ENCODE data around the gene MERTK.
"Not testable (repeated sequence)": the region's sequence is repeated elsewhere in the genome, so short reads cannot be mapped to it uniquely, and the experiment has no call there.

Gene MERTK
- total RNA-seq: 0 to 0.88 reads per million in 2 donors

DNA sequence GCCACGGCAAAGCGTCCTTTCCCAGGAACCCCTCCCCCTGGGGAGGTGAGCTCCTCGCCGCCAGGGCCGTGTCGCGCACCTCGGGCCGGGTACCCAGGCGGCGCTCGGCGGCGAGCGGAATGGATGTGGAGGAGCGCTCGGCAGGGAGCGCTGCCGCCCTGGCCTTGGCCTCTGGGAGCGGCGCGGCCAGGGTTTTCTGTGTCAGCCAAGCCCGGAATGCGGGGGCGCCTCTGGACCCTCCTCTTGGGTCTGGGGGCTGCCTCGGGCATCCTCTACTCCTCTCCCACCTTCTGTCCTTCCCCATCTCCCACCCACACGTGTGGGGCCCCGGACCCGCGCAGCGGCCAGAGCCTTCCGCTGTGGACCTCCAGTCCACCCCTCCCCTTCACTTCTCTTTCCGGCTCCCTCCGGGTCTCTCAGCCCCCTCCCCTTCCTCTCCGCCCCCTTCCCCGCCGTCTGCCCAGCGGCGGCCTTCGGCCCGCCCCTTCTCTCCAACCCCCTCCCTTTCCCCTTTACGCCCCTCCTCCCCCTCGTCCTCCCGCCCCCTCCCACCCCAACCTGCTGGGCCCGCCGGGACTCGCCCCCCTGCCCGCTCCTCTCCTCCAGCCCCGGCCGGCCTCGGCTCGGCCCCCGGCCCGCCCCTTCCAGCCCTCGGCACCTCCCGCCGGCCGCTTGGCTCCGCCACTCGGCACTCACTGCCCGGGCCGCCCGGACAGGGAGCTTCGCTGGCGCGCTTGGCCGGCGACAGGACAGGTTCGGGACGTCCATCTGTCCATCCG lies at the start of gene MERTK:
MERTK (plus strand) TSS at position 684 of the 779 bp plus-strand sequence. CDS start 129 bp downstream, outside the sequence.
- peak; percentile 18 to 68 (median 28) for DNase-seq

GRCh38 chr2:111850646-111851045 lies 47.8 kb upstream of the MERTK start:
- peak in 2 of 5 experiments; percentile 1 to 11 for DNase-seq

DNA sequence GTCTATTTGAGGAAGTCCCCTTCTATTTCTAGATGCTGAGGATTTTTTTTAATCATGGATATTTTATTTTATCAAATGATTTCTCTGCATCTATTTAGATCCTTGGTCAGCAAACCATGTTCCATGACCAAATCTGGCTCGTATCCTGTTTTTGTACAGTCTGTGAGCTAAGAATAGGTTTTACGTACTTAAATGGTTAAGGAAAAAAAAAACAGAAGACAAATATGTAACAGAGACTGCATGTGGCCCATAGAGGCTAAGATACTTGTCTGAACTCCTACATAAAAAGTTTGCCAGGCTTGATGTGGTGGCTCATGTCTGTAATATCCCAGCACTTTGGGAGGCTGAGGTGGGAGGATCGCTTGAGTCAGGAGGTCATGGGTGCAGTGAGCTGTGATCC lies 45.9 kb upstream of the MERTK start:
- not testable (repeated sequence) for DNase-seq

DNA sequence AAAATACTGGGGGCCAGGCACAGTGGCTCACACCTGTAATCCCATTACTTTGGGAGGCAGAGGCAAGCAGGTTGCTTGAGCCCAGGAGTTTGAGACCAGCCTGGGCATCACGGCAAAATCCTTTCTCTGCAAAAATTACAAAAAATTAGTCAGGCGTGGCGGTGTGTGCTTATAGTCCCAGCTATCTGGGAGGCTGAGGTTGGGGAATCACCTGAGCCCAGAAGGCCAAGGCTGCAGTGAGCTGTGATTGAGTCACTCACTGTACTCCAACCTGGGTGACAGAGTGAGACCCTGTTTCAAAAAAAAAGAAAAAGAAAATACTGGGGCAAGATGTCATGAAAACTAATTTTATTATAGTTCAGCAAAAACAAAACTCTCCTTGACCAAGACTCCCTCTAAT lies 38.4 kb upstream of the MERTK start:
- not testable (repeated sequence) for DNase-seq

- DNase-seq: not testable (repeated sequence)
Observed at GRCh38 chr2:111865124-111865523, 33.3 kb upstream of the MERTK start.

DNA sequence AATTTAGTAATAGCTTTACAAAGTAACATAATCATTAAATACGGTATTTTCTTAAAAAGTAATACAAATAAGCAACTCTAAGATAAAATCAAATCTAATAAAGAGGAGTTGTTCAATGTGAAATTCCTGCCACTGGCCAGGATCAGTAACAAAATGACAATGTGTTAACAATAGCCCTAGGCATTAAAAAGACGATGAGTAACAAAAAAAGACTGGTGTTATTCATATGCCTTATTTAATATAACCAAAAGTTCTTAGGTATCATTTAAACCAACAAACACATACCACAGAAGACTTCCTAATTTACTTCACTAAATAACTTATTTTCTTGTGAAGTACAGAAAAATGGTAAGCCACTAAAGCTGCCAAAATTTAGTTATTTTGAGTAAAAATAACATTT lies 25.6 kb upstream of the MERTK start:
- DNase-seq: not testable (repeated sequence)

GRCh38 chr2:111883661-111884591 lies 14.5 kb upstream of the MERTK start, which contains the start of gene ANAPC1:
Gene ANAPC1 (minus strand): TSS chr2:111884193. CDS start chr2:111880825, 3,368 bp downstream.
- DNase-seq: peak; percentile 73 to 88 (median 78)

DNA sequence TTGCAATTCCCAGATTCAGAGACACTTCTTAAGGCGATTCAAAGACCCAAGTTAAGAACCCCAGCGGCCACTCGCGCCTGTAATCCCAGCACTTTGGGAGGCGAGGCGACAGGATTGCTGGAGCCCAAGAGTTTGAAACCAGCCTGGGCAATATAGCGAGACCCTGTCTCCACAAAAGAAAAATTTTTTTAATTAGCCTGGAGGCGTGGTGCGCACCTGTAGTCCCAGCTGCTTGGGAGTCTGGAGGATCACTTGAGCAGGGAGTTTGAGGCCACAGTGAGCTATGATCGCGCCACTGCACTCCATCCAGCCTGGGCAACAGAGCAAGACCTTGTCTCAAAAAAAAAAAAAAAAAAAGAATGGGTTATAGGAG lies 13.8 kb upstream of the MERTK start:
- peak in 1 of 5 experiments; percentile 13 for DNase-seq

- no peak for DNase-seq
Observed at GRCh38 chr2:111896024-111896423, 2.4 kb upstream of the MERTK start.

DNA sequence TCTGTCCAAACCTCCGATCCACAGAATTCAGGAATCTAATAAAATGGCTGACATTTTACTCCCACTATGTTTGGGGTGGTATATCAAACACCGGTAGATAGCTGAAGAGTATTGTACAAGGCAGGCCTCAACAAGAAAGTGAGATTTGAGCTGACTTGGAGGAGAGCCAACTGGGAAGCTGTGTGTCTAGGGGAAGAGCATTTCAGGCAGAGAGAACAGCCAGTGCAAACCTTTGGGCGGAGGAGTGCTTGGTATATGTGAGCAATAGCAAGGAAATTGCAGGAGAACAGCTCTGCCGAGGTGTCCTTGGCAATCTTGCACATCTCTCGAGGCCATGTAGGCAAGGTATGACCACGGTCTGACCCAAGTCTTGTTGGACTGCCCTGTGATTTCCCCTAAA lies 1.8 kb upstream of the MERTK start:
- DNase-seq: no peak

- DNase-seq: no peak
Observed at GRCh38 chr2:111897630-111897923, 830 bp upstream of the MERTK start.

DNA sequence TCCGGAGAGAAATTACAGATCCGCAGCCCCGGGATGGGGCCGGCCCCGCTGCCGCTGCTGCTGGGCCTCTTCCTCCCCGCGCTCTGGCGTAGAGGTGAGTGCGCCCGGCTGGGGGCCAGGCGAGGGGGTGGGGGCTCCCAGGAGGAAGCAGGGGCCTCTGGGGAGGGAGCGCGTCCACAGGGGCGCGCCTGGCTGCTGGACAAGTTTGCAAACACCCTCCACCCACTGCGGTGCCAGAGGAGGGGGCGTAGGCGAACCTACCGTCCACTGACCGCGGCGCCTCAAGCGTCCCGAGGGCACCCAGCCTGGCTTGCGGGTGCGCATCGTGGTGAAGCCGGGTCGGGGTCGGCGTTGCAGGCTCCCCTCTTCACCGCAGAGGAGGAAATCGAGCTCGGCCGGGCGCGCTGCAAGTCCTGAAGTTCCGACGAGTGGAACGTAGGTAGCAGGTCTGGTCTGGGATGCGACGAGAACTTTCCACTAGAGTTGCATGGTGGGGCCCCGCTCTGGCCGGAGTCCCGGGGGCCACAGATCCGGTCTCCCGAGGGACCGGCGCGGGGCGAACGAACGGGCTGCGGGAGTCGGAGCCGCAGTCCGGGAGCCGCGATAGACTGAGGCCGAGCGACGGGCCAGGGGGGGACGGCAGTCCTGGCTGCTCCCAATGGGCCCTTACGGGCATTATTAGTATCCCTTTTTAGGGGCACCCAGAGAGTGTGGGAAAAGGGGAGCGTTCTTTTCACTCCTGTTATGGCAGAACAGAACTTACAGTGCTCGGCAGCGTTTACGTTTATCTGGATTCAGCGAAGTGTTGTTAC lies 502 bp downstream of the MERTK start:
- DNase-seq: peak in 1 of 5 experiments; percentile 24

- DNase-seq: peak in 1 of 5 experiments; percentile 12
Observed at GRCh38 chr2:111900859-111901258, 2.5 kb downstream of the MERTK start.

GRCh38 chr2:111903516-111903915 lies 5.1 kb downstream of the MERTK start:
- DNase-seq: no peak

GRCh38 chr2:111903930-111904439 lies 5.6 kb downstream of the MERTK start:
- no peak for DNase-seq

DNA sequence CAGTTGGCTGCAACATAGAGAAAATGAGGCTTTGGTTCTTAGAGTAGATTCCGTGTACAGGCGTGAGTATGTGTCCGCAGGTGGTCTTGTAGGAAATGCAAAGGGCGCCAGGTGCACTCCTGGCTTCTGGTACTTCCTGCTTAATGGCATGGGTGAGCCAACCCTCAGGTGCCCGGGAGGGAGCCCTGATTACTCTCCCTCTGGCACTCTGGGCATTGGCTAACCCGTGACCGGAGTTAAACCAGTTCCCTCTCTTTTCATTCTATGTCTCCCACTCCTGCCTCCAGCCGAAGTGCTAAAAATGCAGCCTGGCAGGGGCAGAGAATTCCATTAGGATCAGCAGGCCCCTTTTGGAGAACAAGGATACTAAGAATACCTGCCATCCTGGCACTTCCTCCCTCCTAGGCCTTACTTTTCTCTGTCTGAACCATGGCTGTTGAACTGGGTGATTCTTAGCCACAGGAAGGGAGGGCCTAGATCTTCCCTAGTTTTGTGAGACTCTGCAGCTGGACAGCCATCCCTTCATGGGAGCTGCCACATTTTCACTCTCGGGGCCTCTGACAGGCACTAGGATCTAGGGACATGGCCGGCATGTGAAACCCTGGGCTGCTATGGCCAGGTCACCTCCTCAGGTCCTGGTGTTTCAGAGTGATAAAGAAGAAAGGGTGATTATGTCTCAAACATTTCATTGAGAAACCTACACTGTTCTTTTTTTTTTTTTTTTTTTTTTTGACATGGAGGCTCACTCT lies 6.5 kb downstream of the MERTK start:
- no peak for DNase-seq

- not testable (repeated sequence) for DNase-seq
Observed at GRCh38 chr2:111905475-111905869, 7.1 kb downstream of the MERTK start.

GRCh38 chr2:111905990-111906735 lies 7.8 kb downstream of the MERTK start:
- DNase-seq: peak in 1 of 5 experiments; percentile 19

DNA sequence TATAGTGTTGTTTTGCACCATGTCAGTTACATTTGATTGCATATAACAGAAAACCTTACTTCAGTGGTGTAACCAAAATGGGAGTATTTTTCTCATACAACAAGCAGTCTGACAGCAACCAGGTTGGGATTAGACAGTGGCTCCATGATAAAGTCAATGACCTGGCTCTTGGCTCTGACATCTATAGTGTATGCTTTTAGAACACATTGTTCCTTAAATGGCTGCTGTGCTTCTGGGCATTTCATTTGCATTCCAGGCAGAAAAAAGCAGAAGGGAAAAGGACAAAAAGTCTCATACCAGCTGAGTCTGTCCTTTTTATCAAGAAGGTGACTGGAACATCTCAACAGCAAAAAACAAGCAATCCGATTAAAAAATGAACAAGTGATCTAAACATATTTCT lies 10.2 kb downstream of the MERTK start:
- no peak for DNase-seq

- DNase-seq: no peak
Observed at GRCh38 chr2:111909079-111909478, 10.7 kb downstream of the MERTK start.

DNA sequence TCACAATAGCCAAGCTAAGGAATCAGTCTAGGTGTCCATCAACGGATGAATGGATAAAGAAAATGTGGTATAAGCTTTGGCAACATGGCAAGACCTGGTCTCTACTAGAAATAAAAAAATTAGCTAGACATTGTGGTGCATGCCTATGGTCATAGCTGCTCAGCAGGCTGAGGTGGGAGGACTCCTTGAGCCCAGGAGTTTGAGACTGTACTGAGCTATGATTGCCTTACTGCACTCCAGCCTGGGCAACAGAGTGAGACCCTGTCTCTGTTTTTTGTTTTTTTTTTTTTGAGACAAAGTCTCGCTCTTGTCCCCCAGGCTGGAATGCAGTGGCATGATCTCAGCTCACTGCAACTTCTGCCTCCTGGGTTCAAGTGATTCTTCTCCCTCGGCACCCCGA lies 11.6 kb downstream of the MERTK start:
- not testable (repeated sequence) for DNase-seq

Data from T-helper 2 cell (primary cell).